ENCODE data around the gene ASMTL. TPM values are rescaled to one million over a fixed set of nuclear protein-coding genes. Genes with fewer than 3 reads are reported as not detected.
"Not testable (repeated sequence)": the region's sequence is repeated elsewhere in the genome, so short reads cannot be mapped to it uniquely, and the experiment has no call there.

ASMTL gene
- total RNA-seq, 2 donors from 2014 or later = 43.1 to 44.2 TPM

DNA sequence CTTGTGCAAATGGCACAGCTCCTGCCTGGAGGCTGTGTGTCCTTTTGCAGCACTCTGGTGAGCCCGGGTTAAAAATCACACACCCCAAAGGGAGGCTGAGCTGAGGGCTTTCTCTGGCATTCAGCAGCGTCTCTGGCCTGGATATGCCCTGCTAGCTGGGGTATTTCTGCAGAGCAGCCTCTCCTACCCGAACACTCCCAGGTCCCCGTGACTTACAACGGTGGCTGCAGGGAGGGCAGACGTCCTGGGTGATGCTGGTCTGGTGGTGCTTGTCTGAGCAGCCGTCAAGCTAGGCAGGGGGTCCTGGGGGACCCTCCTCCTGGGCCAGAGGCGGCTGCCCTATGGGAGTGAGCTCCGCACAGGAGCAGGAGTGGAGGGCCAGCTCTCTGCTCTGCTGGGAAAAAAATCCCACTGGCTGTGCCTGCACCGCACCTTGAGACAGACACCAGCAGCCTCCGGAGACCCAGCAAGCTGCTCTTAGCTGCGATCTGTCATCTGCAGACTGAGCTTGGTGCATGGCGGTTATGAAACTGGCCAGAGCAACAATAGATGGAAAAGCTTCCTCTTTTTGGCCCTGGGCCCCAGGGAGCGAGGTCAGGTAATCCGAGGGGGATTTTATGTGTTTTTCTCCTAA lies 41.3 kb upstream of the ASMTL start:
- Histone ChIP-seq H3K27me3 (replicated peaks; ENCODE audit: insufficient read depth) (no peaks in the 10 kb centered on the region), H3K4me3 (no peak overlapping the region), H3K27ac (no peak overlapping the region), H3K9me3 (no peaks in the 10 kb centered on the region), H3K36me3 (no peaks in the 10 kb centered on the region), H3K4me1 (replicated peaks) (no peaks in the 10 kb centered on the region)
- DNase-seq (ENCODE audit: low spot score) = no peak
- 18% methylated on average over 15 of the region's 15 CpGs for WGBS
- intact Hi-C loops (cut with DNase I) = no loop called here
- TF ChIP-seq, protein P1, sequence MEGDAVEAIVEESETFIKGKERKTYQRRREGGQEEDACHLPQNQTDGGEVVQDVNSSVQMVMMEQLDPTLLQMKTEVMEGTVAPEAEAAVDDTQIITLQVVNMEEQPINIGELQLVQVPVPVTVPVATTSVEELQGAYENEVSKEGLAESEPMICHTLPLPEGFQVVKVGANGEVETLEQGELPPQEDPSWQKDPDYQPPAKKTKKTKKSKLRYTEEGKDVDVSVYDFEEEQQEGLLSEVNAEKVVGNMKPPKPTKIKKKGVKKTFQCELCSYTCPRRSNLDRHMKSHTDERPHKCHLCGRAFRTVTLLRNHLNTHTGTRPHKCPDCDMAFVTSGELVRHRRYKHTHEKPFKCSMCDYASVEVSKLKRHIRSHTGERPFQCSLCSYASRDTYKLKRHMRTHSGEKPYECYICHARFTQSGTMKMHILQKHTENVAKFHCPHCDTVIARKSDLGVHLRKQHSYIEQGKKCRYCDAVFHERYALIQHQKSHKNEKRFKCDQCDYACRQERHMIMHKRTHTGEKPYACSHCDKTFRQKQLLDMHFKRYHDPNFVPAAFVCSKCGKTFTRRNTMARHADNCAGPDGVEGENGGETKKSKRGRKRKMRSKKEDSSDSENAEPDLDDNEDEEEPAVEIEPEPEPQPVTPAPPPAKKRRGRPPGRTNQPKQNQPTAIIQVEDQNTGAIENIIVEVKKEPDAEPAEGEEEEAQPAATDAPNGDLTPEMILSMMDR (IDR thresholded peaks at IDR 0.05) = no peak
- TF ChIP-seq POLR2A (IDR thresholded peaks at IDR 0.05) (no peak), POLR2AphosphoS5 (IDR thresholded peaks at IDR 0.05) (no peak)

DNA sequence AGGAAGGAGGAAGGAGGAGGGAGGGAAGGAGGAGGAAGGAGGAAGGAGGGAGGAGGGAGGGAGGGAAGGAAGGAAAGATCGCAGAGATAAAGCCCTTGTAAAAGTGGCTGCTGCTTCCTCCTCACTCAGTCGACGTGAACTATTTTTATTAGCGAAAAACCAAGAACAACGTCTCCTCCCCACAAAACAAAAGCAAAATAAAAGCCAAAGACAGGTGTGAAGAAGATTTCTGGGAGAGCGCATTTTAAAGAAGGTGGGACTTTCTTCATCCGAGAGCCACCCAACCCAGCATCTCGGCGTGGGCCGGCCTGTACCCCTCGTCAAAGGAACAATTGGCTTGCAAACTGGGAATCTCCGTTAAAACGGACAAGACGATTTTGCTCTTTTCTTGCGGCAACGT lies 40.7 kb upstream of the ASMTL start:
- H3K27me3 ChIP-seq (replicated peaks; ENCODE audit: insufficient read depth) = no peaks in the 10 kb centered on the region
- TF ChIP-seq, protein P1 (IDR thresholded peaks at IDR 0.05) = no peak
- no peak for TF ChIP-seq POLR2A (IDR thresholded peaks at IDR 0.05)
- no peak for TF ChIP-seq POLR2AphosphoS5 (IDR thresholded peaks at IDR 0.05)
- no peaks in the 10 kb centered on the region for H3K9me3 ChIP-seq
- 12% methylated on average over 16 of the region's 16 CpGs for WGBS
- H3K36me3 ChIP-seq = no peaks in the 10 kb centered on the region
- no peak overlapping the region for H3K4me3 ChIP-seq
- no peak for DNase-seq (ENCODE audit: low spot score)
- no peaks in the 10 kb centered on the region for H3K4me1 ChIP-seq (replicated peaks)
- no peak overlapping the region for H3K27ac ChIP-seq
- intact Hi-C loops (cut with DNase I) = no loop called here

DNA sequence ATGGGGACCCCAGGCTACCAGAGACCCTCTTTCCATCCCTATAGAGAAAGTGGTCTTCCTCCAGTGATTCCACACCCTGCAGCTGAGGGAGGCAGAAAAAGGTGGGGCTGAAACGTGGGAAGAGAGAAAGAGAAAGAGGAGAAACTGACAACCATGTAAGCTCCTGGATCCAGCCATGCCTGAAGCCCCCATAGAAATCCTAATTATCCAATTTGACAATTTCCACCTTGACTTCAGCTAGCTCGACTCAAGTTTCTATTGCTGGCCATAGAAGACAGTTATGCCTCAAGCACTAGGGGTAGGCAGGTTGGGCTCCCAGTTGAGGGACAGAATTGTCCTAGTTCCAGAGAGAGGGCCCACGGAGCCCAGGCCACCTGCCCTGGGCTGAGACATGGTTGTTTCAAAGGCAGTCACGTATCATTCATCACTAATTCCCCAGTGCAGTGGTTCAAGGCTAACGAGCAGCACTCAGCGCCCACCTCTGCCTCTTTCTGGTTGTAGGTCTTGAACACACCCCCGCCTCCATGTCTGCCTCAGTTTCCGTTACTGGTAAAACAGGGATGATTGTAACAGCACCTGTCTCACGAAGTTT lies 39.8 kb upstream of the ASMTL start:
- 87% methylated on average over 9 of the region's 9 CpGs for WGBS
- H3K36me3 ChIP-seq = no peaks in the 10 kb centered on the region
- no peak overlapping the region for H3K27ac ChIP-seq
- no peak for DNase-seq (ENCODE audit: low spot score)
- no peak overlapping the region for H3K4me3 ChIP-seq
- no peaks in the 10 kb centered on the region for H3K27me3 ChIP-seq (replicated peaks; ENCODE audit: insufficient read depth)
- no peaks in the 10 kb centered on the region for H3K4me1 ChIP-seq (replicated peaks)
- intact Hi-C loops (cut with DNase I) = no loop called here
- no peaks in the 10 kb centered on the region for H3K9me3 ChIP-seq
- TF ChIP-seq POLR2A (IDR thresholded peaks at IDR 0.05) (no peak), POLR2AphosphoS5 (IDR thresholded peaks at IDR 0.05) (no peak)
- TF ChIP-seq, protein P1 (IDR thresholded peaks at IDR 0.05) = no peak

DNA sequence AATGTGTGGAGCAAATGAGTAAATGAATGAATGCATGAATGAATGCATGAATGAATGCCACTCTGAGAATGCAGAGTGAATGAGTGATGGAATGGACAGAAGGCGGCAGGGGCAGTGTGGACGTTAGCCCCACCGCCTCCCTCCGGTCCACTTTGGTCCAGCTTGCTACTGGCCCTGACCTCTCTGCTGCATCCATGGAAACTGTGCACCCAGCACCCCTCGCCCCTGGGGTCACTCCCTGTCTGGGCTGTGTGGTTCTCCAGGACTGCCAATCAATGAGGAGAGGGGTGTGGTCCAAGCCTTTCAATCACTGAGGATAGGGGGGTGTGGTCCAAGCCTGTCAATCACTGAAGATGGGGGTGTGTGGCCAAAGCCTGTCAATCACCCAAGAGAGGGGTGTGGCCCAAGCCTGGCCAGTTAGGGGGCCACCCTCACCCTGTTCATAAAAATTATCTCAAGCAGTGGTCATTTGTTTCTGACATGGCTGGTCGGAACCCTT lies 39.2 kb upstream of the ASMTL start:
- WGBS = 83% methylated on average over 6 of the region's 6 CpGs
- DNase-seq (ENCODE audit: low spot score) = no peak
- intact Hi-C loops (cut with DNase I) = no loop called here
- no peak for TF ChIP-seq POLR2A (IDR thresholded peaks at IDR 0.05)
- TF ChIP-seq, protein P1 (IDR thresholded peaks at IDR 0.05) = no peak
- no peak for TF ChIP-seq POLR2AphosphoS5 (IDR thresholded peaks at IDR 0.05)
- Histone ChIP-seq H3K4me1 (replicated peaks) (no peaks in the 10 kb centered on the region), H3K27me3 (replicated peaks; ENCODE audit: insufficient read depth) (no peaks in the 10 kb centered on the region), H3K36me3 (no peaks in the 10 kb centered on the region), H3K27ac (no peak overlapping the region), H3K4me3 (no peak overlapping the region), H3K9me3 (no peaks in the 10 kb centered on the region)

DNA sequence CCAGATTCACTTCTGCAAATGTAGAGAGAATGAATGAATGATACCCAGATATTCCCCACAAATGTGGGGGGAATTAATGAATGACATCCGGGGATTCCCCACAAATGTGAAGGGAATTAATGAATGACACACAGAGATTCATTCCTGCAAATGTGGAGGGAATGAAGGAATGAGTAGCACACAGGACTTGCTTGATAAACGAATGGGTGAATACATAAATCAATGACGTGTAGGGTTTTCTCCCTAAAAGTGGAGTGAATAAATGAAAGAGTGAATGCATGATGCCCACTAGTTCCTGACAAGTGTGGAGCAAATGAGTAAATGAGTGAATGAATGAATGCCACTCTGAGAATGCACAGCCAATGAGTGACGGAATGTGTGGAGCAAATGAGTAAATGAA lies 38.5 kb upstream of the ASMTL start:
- H3K27me3 ChIP-seq (replicated peaks; ENCODE audit: insufficient read depth) = not testable (repeated sequence)
- WGBS = 94% methylated on average over 4 of the region's 4 CpGs

DNA sequence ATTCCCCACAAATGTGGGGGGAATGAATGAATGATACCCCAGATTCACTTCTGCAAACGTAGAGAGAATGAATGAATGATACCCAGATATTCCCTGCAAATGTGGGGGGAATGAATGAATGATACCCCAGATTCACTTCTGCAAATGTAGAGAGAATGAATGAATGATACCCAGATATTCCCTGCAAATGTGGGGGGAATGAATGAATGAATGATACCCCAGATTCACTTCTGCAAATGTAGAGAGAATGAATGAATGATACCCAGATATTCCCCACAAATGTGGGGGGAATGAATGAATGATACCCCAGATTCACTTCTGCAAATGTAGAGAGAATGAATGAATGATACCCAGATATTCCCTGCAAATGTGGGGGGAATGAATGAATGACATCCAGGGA lies 38.0 kb upstream of the ASMTL start:
- intact Hi-C loops (cut with DNase I); H3K9me3 ChIP-seq; H3K4me3 ChIP-seq; H3K27me3 ChIP-seq (replicated peaks; ENCODE audit: insufficient read depth); H3K36me3 ChIP-seq; DNase-seq (ENCODE audit: low spot score); H3K4me1 ChIP-seq (replicated peaks); H3K27ac ChIP-seq: not testable (repeated sequence)
- WGBS = 89% methylated on average over 1 of the region's 1 CpG

More for the DNA sequence above, 38.5 kb upstream of the ASMTL start:
- H3K36me3 ChIP-seq; DNase-seq (ENCODE audit: low spot score); H3K27ac ChIP-seq; intact Hi-C loops (cut with DNase I); H3K4me1 ChIP-seq (replicated peaks); H3K9me3 ChIP-seq; H3K4me3 ChIP-seq: not testable (repeated sequence)

DNA sequence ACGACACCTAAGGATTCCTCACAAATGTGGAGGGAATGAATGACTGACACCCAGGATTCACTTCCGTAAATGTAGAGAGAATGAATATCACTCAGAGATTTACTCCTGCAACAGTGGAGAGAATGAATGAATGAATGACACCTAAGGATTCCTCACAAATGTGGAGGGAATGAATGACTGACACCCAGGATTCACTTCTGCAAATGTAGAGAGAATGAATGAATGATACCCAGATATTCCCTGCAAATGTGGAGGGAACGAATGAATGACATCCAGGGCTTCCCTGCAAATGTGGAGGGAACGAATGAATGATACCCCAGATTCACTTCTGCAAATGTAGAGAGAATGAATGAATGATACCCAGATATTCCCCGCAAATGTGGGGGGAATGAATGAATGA lies 36.6 kb upstream of the ASMTL start:
- H3K27me3 ChIP-seq (replicated peaks; ENCODE audit: insufficient read depth); H3K9me3 ChIP-seq; H3K27ac ChIP-seq; intact Hi-C loops (cut with DNase I); H3K4me3 ChIP-seq; DNase-seq (ENCODE audit: low spot score); H3K4me1 ChIP-seq (replicated peaks); H3K36me3 ChIP-seq: not testable (repeated sequence)
- WGBS = 85% methylated on average over 5 of the region's 5 CpGs

Data from prostate gland (tissue), 2 donors.